GM19468 (cell line): Measurements from ENCODE around the gene ZKSCAN1.

Experiments
- ATAC-seq: cut with Tn5 transposase; IDR thresholded peaks from one replicate; pipeline ENCODE4 v1.9.1; 2021; ENCODE audit warnings: mild to moderate bottlenecking, moderate library complexity, moderate number of reproducible peaks; ENCODE audit not compliant: unreplicated experiment; ENCODE audit errors: extremely low read depth

ZKSCAN1 gene

GRCh38 chr7:100074841-100075240, 59.4 kb downstream of the ZKSCAN1 start:
- ATAC-seq: no peak

GRCh38 chr7:100075418-100075817, 60.0 kb downstream of the ZKSCAN1 start:
- ATAC-seq: no peak

GRCh38 chr7:100077205-100077604, 61.8 kb downstream of the ZKSCAN1 start:
- no peak for ATAC-seq

GRCh38 chr7:100079024-100079560, 63.7 kb downstream of the ZKSCAN1 start:
- ATAC-seq: no peak

- ATAC-seq: no peak
Measured at GRCh38 chr7:100080907-100081534, 65.6 kb downstream of the ZKSCAN1 start.

GRCh38 chr7:100081535-100082102, 66.2 kb downstream of the ZKSCAN1 start, which contains the start of gene ZNF3:
Gene ZNF3, minus strand, starts transcription at chr7:100081723. Its CDS starts 4,366 bp downstream, at chr7:100077357.
- ATAC-seq: peak; percentile 63

- ATAC-seq: no peak
Measured at GRCh38 chr7:100082978-100083377, 67.6 kb downstream of the ZKSCAN1 start.

GRCh38 chr7:100085515-100085914, 70.1 kb downstream of the ZKSCAN1 start:
- ATAC-seq: no peak

- no peak for ATAC-seq
Measured at GRCh38 chr7:100087055-100087750, 71.8 kb downstream of the ZKSCAN1 start.

- no peak for ATAC-seq
Measured at GRCh38 chr7:100088095-100088620, 72.8 kb downstream of the ZKSCAN1 start.

GRCh38 chr7:100088621-100089457, 73.4 kb downstream of the ZKSCAN1 start, which contains the start of gene COPS6:
Gene COPS6, plus strand, starts transcription at chr7:100088969. Its CDS starts 22 bp downstream, at chr7:100088991.
- no peak for ATAC-seq

GRCh38 chr7:100089458-100090196, 74.2 kb downstream of the ZKSCAN1 start:
- ATAC-seq: no peak

GRCh38 chr7:100090527-100091410, 75.4 kb downstream of the ZKSCAN1 start:
- ATAC-seq: no peak
